H9 (cell line): Measurements from ENCODE around the gene BMP7. TPM values are rescaled to one million over a fixed set of nuclear protein-coding genes. Genes with fewer than 3 reads are reported as not detected.

Experiments
- DNase-seq: peaks from one replicate; pipeline ENCODE4 v3.0.0-alpha.2; 2017
- H2AFZ ChIP-seq: one replicate; pipeline ENCODE4 v1.6.1; 2013; ENCODE audit warnings: mild to moderate bottlenecking, low read length, control low read depth, moderate library complexity
- H2AK5ac ChIP-seq: 2 replicates; pipeline ENCODE4 v1.6.1; 2013; ENCODE audit warnings: low read length, control low read depth, mixed read lengths; ENCODE audit not compliant: insufficient read length
- H2BK120ac ChIP-seq: one replicate; pipeline ENCODE4 v1.6.1; 2013; ENCODE audit warnings: low read depth, mild to moderate bottlenecking, low read length, control low read depth, inconsistent platforms; ENCODE audit not compliant: poor library complexity, severe bottlenecking
- H2BK12ac ChIP-seq: 2 replicates; pipeline ENCODE4 v1.6.1; 2013; ENCODE audit warnings: low read length, control low read depth, mixed read lengths, low read depth; ENCODE audit not compliant: insufficient read length
- H2BK15ac ChIP-seq: 2 replicates; pipeline ENCODE4 v1.6.1; 2013; ENCODE audit warnings: low read depth, low read length, control low read depth
- H2BK20ac ChIP-seq: one replicate; pipeline ENCODE4 v1.6.1; 2013; ENCODE audit warnings: low read depth, mild to moderate bottlenecking, low read length, control low read depth, inconsistent platforms; ENCODE audit not compliant: poor library complexity, severe bottlenecking
- H2BK5ac ChIP-seq: 2 replicates; pipeline ENCODE4 v1.6.1; 2013; ENCODE audit warnings: low read length, control low read depth, mixed read lengths; ENCODE audit not compliant: insufficient read length
- H3K14ac ChIP-seq: 2 replicates; pipeline ENCODE4 v1.6.1; 2013; ENCODE audit warnings: low read length, control low read depth; ENCODE audit not compliant: insufficient read depth
- H3K18ac ChIP-seq: 2 replicates; pipeline ENCODE4 v1.6.1; 2013; ENCODE audit warnings: low read depth, mild to moderate bottlenecking, mixed read lengths, low read length, control low read depth; ENCODE audit not compliant: insufficient read length
- H3K23ac ChIP-seq: 2 replicates; pipeline ENCODE4 v1.6.1; 2013; ENCODE audit warnings: low read length, control low read depth, mixed read lengths, low read depth; ENCODE audit not compliant: insufficient read length
- H3K23me2 ChIP-seq: 2 replicates; pipeline ENCODE4 v1.6.1; 2013; ENCODE audit warnings: low read depth, mild to moderate bottlenecking, mixed read lengths, low read length, control low read depth; ENCODE audit not compliant: insufficient read length, poor library complexity, severe bottlenecking
- H3K27ac ChIP-seq: 2 replicates; pipeline ENCODE4 v1.5.1; 2013; ENCODE audit warnings: low read length, control low read depth, mixed read lengths, low read depth; ENCODE audit not compliant: insufficient read length
- H3K27me3 ChIP-seq: 2 replicates; pipeline ENCODE4 v1.6.1; 2013; ENCODE audit warnings: low read length, control low read depth, inconsistent platforms; ENCODE audit not compliant: insufficient read depth
- H3K4ac ChIP-seq: 2 replicates; pipeline ENCODE4 v1.6.1; 2013; ENCODE audit warnings: low read depth, mild to moderate bottlenecking, control low read depth, inconsistent platforms, low read length, moderate library complexity
- H3K4me1 ChIP-seq: 2 replicates; pipeline ENCODE4 v1.6.1; 2013; ENCODE audit warnings: low read length, control low read depth, inconsistent platforms; ENCODE audit not compliant: insufficient read depth
- H3K4me2 ChIP-seq: 2 replicates; pipeline ENCODE4 v1.6.1; 2013; ENCODE audit warnings: low read length, control low read depth, mixed read lengths; ENCODE audit not compliant: insufficient read length, insufficient read depth
- H3K56ac ChIP-seq: 2 replicates; pipeline ENCODE4 v1.6.1; 2013; ENCODE audit warnings: low read depth, mild to moderate bottlenecking, mixed read lengths, low read length, control low read depth; ENCODE audit not compliant: insufficient read length
- H3K79me1 ChIP-seq: 2 replicates; pipeline ENCODE4 v1.6.1; 2013; ENCODE audit warnings: low read depth, mild to moderate bottlenecking, moderate library complexity, low read length, control low read depth, inconsistent platforms; ENCODE audit not compliant: insufficient read depth, poor library complexity, severe bottlenecking
- H3K79me2 ChIP-seq: 2 replicates; pipeline ENCODE4 v1.6.1; 2013; ENCODE audit warnings: low read length, control low read depth, inconsistent platforms; ENCODE audit not compliant: insufficient read depth
- H3K9ac ChIP-seq: 2 replicates; pipeline ENCODE4 v1.6.1; 2013; ENCODE audit warnings: low read length, control low read depth, mixed read lengths; ENCODE audit not compliant: insufficient read length; ENCODE audit errors: extremely low read depth
- H3K9me3 ChIP-seq: one replicate; pipeline ENCODE4 v1.6.1; 2013; ENCODE audit warnings: low read depth, low read length, inconsistent platforms; ENCODE audit not compliant: control insufficient read depth
- H3T11ph ChIP-seq: one replicate; pipeline ENCODE4 v1.6.1; 2013; ENCODE audit warnings: mild to moderate bottlenecking, low read length, control low read depth, inconsistent platforms
- H4K20me1 ChIP-seq: one replicate; pipeline ENCODE4 v1.6.1; 2013; ENCODE audit not compliant: control insufficient read depth, insufficient read length, insufficient read depth
- H4K5ac ChIP-seq: 2 replicates; pipeline ENCODE4 v1.6.1; 2013; ENCODE audit warnings: low read depth, mild to moderate bottlenecking, mixed read lengths, low read length, control low read depth; ENCODE audit not compliant: insufficient read length
- H4K8ac ChIP-seq: replicated peaks from 2 replicates; pipeline ENCODE4 v1.6.1; 2013; ENCODE audit warnings: low read length, control low read depth, mixed read lengths, low read depth; ENCODE audit not compliant: insufficient read length
- H4K91ac ChIP-seq: 2 replicates; pipeline ENCODE4 v1.6.1; 2013; ENCODE audit warnings: low read depth, mild to moderate bottlenecking, moderate library complexity, mixed read lengths, low read length, control low read depth; ENCODE audit not compliant: insufficient read length
- H3K27ac Mint-ChIP-seq, 3 experiments: 2 replicates in 2 of 3; 3 replicates in 1 of 3; pipeline ENCODE4 v1.8.0; 2020 to 2021; ENCODE audit warnings: mixed read lengths in 3 of 3, mild to moderate bottlenecking in 1 of 3, moderate library complexity in 1 of 3
- H3K27me3 Mint-ChIP-seq: 2 replicates; pipeline ENCODE4 v1.8.0; 2021; ENCODE audit warnings: low read depth, mild to moderate bottlenecking, moderate library complexity, mixed read lengths
- H3K36me3 Mint-ChIP-seq, 3 experiments: 2 replicates in 2 of 3; 3 replicates in 1 of 3; pipeline ENCODE4 v1.8.0; 2020 to 2021; ENCODE audit warnings: low read depth in 3 of 3, mixed read lengths in 3 of 3; ENCODE audit not compliant: insufficient read depth in 1 of 3
- H3K4me1 Mint-ChIP-seq, 2 experiments: 2 replicates each; pipeline ENCODE4 v1.8.0; 2020; ENCODE audit warnings: mixed read lengths in 2 of 2
- H3K4me3 Mint-ChIP-seq, 2 experiments: 2 replicates in 1 of 2; 3 replicates in 1 of 2; pipeline ENCODE4 v1.8.0; 2020 to 2021; ENCODE audit warnings: mild to moderate bottlenecking in 2 of 2, mixed read lengths in 2 of 2, moderate library complexity in 1 of 2
- H3K9me3 Mint-ChIP-seq, 2 experiments: 2 replicates in 1 of 2; 3 replicates in 1 of 2; pipeline ENCODE4 v1.8.0; 2020; ENCODE audit warnings: mild to moderate bottlenecking in 2 of 2, mixed read lengths in 2 of 2, moderate library complexity in 1 of 2
- WGBS: extraction: QIAGEN DNeasy Blood & Tissue Kit; methylation state at CpG from one replicate; pipeline ENCODE4 v1.1.7; 2013; ENCODE audit warnings: missing lambda C conversion rate, low lambda C conversion rate, mixed read lengths; ENCODE audit not compliant: insufficient read length; ENCODE audit errors: extremely low coverage; 5-methylcytosine and 5-hydroxymethylcytosine counted together
- long read RNA-seq: library from polyadenylated mRNA; unstranded; transcript quantifications from one replicate; pipeline ENCODE4 v2.0.0, GENCODE V29; 2020
- total RNA-seq: library from RNA; stranded (reverse); gene quantifications from 2 replicates; pipeline ENCODE4 v1.2.1, GENCODE V29; 2021
- TF ChIP-seq, protein P1 (sequence below): fragments of 200-600 bp; sonication (generic); conservative IDR thresholded peaks from 3 replicates; pipeline ENCODE4 v1.8.0; 2021; ENCODE audit warnings: antibody characterized with exemption, mild to moderate bottlenecking

Gene BMP7
- 17.7 and 19.6 TPM in 2 replicates for total RNA-seq
- long read RNA-seq, full-length matches to known transcripts = 69 of 80 reads
- long read RNA-seq, partial matches to known transcripts = 1 of 80 reads
- long read RNA-seq, other reads (novel, unspliced or antisense) = 10 of 80 reads

DNA sequence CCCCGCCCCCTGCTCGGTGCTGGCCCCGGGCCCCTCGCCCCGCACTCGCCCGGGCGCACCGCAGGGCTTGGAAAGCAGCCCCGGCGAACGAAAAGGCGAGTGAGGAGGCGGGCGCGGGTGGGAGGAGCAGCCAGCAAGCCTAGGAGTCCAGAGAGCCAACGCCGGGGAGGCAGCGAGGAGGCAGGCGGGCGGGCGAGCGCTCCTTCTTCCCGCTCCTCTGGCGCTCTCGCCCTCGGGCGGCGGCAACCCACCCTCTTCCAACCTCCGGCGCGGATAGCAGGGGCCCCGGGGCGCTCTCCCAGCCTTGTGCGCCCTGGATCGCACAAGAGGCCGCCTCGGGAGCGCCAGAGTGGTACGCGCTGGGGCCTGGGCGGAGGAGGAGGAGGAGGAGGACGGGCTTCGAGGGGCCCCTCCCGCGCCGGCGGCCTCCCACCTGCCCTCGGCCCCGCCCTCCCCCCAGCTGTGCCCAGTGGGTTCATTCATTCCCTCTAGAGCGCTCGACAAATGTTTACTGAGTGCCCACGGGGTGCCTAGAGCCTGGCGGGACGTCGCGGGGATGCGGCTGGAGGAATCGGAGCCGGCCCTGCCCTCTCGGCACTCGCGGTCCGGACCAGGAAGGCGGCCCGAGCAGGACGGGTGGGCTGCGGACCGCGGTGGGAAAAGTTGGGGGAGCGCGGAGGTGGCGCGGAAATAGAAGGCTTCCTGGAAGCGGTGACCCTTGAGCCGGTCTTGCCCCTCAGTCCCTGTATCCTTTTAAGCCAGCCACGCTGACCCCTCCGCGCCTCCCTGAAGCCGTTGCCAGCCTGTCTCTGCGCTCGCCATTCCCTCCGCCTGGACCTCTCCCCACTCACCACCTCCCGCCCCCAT is at the start of gene BMP7:
BMP7 (minus strand) TSS at position 351 of the 867 bp plus-strand sequence. CDS start 519 bp downstream, outside the sequence.
- Histone ChIP-seq H2BK20ac (no peak within 1 kb of the TSS), H2BK5ac (no peak within 1 kb of the TSS), H3K23me2 (peaks cover 17% of the 10 kb centered on the region), H3K9ac (peak within 1 kb of the TSS; percentile 15), H4K5ac (no peak within 1 kb of the TSS), H3K4ac (no peak within 1 kb of the TSS), H2BK120ac (no peak within 1 kb of the TSS), H2BK12ac (no peak within 1 kb of the TSS), H3K4me2 (peak within 1 kb of the TSS; percentile 62), H3K27ac (no peak within 1 kb of the TSS), H3K23ac (no peak within 1 kb of the TSS), H3K9me3 (no peaks in the 10 kb centered on the region), H3K79me1 (no peaks in the 10 kb centered on the region), H4K20me1 (no peaks in the 10 kb centered on the region), H3K4me1 (peaks cover 14% of the 10 kb centered on the region; the same call in 1 of the 2 replicates), H2AFZ (no peak within 1 kb of the TSS), H3T11ph (no peak within 1 kb of the TSS), H2AK5ac (no peak within 1 kb of the TSS), H2BK15ac (no peak within 1 kb of the TSS), H3K56ac (no peak within 1 kb of the TSS), H3K79me2 (no peaks in the 10 kb centered on the region), H3K18ac (peak within 1 kb of the TSS; percentile 77), H3K27me3 (peaks cover 48% of the 10 kb centered on the region), H3K14ac (peak within 1 kb of the TSS; percentile 84), H4K8ac (no peak within 1 kb of the TSS), H4K91ac (no peak within 1 kb of the TSS)
- peak; percentile 70 for DNase-seq
- no CpG with 5 or more reads among the region's 84 CpGs for WGBS
- Mint-ChIP-seq H3K4me3 (peak within 1 kb of the TSS; percentile 81 to 90), H3K36me3 (no peaks in the 10 kb centered on the region), H3K27me3 (peaks cover 72% of the 10 kb centered on the region), H3K27ac (no peak within 1 kb of the TSS), H3K4me1 (peaks cover 69 to 76% of the 10 kb centered on the region in 2 experiments), H3K9me3 (no peaks in the 10 kb centered on the region; a peak in 2 of 5 replicates)
- TF ChIP-seq, protein P1, sequence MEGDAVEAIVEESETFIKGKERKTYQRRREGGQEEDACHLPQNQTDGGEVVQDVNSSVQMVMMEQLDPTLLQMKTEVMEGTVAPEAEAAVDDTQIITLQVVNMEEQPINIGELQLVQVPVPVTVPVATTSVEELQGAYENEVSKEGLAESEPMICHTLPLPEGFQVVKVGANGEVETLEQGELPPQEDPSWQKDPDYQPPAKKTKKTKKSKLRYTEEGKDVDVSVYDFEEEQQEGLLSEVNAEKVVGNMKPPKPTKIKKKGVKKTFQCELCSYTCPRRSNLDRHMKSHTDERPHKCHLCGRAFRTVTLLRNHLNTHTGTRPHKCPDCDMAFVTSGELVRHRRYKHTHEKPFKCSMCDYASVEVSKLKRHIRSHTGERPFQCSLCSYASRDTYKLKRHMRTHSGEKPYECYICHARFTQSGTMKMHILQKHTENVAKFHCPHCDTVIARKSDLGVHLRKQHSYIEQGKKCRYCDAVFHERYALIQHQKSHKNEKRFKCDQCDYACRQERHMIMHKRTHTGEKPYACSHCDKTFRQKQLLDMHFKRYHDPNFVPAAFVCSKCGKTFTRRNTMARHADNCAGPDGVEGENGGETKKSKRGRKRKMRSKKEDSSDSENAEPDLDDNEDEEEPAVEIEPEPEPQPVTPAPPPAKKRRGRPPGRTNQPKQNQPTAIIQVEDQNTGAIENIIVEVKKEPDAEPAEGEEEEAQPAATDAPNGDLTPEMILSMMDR = no peak
